Embryonic facial prominence (tissue), 1 donor: ENCODE data around the gene CRYM.
"Not testable (repeated sequence)": the region's sequence is repeated elsewhere in the genome, so short reads cannot be mapped to it uniquely, and the experiment has no call there.

Source experiments
- DNase-seq: peaks from one replicate; pipeline ENCODE4 v3.0.0-alpha.2; 2016; ENCODE audit errors: extremely low spot score

CRYM gene

DNA sequence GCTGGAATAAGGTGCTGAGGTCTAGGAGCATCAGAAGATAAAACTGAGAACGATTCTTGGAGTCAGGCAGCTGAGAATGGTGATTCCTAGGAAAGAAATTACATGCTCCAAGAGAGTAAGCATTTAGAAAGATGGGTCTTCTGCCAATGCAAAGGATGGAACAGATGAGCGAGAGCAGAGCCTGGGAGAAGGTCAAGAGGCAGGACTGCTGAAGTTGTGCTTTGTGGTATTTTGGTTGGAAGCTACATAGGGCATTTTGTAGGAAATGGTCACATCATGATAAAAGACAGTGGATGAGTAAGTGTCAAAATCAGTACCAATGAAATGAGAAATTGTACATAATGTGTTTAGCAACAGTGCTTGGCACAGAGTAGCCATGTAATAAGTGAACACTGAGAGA is 1.4 kb upstream of the CRYM start:
- no peak for DNase-seq

DNA sequence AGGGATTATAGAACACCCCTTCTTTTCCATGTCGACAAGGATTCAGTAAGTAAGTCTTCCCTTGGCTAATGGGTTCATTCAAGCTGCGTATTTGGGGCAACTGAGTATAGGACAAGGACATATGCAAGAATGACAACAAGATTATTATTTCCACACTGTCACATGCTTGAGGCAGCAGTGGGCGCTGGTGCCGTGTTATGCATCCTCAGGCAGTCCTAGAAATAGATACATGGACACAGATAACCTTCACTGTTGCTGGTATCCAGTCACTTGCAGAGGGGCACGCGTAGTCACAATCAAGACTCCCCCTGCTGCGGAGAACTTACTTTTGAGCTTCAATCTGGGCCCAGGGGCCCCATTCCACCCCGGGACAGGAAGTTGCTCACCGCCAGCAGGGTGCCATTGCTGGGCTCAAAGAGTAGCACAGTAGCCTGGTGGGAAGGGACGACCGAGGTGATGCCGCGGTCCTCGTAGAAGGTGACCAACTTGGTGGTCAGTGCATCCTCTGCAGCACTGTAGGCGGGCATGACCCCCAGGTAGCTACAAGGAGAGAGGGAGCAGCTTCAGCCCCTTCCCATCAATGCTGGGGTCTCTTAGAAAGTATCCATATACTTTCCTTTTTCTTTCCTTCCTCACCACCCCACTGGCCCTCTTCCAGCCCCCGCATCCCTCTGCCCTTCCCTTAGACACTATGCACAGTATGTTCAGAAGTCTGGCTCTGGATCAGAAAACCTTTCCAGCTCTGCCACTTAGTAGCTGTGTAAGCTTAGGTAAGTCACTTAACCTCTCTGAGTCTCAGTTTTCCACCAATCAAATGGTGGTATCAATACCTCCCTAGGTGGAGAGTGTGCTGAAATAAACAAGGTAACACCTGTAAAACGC is 804 bp downstream of the CRYM start:
- no peak for DNase-seq

DNA sequence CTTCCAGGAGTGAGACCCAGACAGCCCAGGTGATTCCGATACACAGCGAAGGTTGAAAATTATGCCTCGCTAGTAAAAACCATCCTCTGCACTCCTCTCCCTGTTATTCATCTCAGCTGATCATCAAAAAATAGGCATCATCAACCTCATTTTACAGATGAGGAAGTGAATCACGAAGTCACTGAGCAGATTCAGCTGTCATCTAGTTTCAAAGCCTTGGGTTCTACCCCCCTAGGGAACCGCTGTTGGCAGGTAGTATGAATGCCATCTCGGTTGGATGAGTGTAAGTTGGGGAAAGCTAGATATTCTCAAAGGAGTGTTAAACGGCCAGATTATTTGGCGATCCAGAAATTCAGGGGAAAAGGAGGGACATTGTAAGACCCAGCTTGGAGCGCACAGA is 2.0 kb downstream of the CRYM start:
- no peak for DNase-seq

DNA sequence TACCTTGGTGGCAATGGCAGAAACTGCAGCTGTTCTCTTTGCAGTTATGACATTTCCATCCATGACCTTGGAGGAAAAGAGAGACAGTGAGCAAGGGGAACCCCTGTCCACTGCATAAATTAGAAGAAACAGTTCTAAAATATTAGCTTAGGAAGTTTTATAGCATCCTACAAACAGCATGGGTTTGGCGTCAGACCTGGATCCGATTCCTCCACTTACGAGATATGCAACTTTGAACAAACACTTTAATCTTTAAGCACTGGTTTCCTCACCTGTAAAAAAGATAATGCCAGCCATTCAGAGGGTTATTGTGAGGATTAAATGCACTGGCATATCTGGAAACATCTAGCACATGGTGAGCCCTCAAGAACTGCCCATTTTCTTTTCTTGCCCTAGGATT is 2.6 kb downstream of the CRYM start:
- DNase-seq = no peak

- no peak for DNase-seq
Measured at GRCh38 chr16:21274172-21274726, 3.8 kb downstream of the CRYM start.

DNA sequence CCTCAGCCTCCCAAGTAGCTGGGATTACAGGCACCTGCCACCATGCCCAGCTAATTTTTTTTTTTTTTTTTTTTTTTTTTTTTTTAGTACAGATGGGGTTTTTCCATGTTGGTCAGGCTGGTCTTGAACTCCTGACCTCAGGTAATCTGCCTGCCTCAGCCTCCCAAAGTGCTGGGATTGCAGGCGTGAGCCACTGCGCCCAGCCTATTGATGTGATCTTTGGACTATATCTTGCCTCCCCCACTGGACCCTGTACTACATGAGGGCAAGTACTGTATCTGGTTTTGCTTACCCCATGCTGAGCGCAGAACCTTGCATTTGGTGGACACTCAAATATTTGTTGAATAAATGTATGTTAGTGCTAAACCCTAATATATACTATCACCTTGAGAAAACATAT is 5.3 kb downstream of the CRYM start:
- DNase-seq = not testable (repeated sequence)

DNA sequence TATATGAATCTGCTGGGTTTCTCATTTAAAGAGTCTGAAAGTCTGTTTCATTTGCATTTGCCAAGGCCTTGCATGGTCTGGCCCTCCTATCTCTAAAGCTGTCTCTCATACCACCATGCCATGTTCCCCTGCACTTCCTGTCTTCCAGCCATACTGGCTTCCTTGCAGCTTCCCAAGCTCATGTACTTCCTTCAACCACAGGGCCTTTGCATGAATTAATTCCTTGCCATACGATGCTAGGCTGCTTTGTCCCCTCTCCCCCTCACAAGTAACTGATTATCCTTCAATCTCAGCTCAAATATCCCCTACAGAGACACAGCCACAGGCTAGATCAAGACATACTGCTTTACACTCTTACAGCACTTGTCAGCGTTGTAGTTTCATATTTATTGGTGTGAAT is 5.8 kb downstream of the CRYM start:
- no peak for DNase-seq

GRCh38 chr16:21268236-21268635 is 9.9 kb downstream of the CRYM start:
- DNase-seq = no peak

GRCh38 chr16:21267298-21267697 is 10.8 kb downstream of the CRYM start:
- DNase-seq = no peak

GRCh38 chr16:21265104-21265837 is 12.8 kb downstream of the CRYM start:
- DNase-seq = no peak

DNA sequence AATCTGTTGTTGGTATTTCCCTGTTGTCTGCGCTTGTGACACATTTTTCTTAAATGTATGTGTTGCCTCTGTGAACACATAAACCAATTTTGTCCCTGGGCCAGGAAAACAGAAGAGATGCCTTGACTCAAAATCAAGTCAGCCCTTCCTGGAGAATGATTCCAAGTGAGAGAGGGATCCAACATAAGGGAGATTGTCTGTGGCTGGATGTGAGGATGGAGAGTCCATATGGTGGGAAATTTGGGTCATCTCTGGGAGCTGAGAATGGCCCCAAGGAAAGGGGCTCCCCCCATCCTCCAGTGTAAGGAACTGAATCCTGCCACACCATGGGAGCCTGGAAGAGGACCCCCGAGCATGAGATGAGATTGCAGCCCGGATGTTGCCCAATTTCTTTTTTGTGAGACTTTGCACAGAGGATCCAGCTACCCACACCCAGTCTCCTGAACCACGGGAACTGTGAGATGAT is 13.5 kb downstream of the CRYM start:
- no peak for DNase-seq

GRCh38 chr16:21263640-21264570 is 14.2 kb downstream of the CRYM start:
- DNase-seq = no peak

DNA sequence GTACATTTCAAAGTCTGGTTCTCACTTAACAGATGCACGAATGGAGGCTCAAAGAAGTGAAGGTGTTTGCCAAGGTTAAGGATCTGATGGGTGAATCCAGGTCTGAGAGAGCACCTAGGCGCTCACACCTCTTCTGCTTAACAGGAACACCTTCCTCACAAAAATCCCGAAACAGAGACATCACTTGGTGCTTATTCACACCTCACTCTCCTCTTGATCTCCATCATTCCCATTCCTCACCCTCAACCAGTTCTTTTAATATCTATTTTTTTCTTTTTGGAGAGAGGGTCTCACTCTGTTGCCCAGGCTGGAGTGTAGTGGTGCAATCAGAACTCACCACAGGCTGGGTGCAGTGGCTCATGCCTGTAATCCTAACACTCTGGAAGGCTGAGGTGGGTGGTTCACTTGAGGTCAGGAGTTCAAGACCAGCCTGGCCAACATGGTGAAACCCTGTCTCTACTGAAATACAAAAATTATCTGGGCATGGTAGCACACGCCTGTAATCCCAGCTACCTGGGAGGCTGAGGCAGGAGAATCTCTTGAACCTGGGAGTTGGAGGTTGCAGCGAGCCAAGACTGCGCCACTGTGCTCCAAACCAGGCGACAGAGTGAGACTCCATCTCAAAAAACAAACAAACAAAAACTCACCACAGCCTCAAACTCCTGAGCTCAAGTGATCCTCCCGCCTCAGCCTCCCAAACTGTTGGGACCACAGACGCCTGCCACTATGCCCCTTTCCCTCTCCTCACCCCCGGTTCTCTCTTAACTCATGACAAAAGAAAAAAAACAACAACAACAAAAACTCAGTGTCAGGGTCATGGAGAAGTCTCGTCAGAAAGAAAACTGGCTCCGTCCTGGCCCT is 15.1 kb downstream of the CRYM start:
- DNase-seq = no peak

GRCh38 chr16:21260870-21261791 is 17.0 kb downstream of the CRYM start:
- no peak for DNase-seq

DNA sequence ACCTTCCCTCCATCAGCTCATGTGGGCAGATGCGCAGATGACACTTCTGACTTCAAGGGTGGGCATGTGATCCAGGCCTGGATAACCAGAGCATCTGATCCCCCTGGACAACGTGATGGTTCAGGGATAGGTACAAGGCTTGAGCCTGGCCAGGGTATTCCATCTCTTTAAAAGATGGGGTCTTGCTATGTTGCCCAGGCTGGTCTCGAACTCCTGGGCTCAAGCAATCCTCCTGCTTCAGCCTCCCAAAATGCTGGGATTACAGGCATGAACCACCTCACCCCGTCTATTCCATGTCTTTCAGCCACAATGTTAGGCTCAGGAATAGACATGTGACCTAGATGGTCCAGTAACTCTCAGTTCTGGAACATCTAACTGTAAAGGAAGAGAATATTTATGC is 20.8 kb downstream of the CRYM start:
- no peak for DNase-seq

- DNase-seq = no peak
Measured at GRCh38 chr16:21256636-21257035, 21.5 kb downstream of the CRYM start.

DNA sequence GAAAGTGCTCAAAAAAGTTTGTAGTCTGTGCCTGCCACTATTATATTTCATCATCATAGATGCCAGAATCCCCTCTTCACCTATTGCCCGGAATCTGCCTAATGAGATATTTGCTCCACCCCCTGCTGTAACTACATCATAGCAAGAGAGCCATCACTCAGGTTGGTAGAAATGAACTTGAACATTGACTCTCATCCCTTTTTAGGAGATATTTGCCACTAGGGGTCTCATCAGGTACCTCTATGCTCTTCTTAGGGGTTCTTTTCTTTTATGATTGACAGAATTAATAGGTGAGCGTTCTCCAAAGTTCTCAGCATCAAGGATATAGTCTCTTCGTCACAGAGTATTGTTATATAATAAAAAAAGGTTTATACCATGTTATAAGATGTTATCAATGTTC is 24.6 kb downstream of the CRYM start:
- DNase-seq = no peak

DNA sequence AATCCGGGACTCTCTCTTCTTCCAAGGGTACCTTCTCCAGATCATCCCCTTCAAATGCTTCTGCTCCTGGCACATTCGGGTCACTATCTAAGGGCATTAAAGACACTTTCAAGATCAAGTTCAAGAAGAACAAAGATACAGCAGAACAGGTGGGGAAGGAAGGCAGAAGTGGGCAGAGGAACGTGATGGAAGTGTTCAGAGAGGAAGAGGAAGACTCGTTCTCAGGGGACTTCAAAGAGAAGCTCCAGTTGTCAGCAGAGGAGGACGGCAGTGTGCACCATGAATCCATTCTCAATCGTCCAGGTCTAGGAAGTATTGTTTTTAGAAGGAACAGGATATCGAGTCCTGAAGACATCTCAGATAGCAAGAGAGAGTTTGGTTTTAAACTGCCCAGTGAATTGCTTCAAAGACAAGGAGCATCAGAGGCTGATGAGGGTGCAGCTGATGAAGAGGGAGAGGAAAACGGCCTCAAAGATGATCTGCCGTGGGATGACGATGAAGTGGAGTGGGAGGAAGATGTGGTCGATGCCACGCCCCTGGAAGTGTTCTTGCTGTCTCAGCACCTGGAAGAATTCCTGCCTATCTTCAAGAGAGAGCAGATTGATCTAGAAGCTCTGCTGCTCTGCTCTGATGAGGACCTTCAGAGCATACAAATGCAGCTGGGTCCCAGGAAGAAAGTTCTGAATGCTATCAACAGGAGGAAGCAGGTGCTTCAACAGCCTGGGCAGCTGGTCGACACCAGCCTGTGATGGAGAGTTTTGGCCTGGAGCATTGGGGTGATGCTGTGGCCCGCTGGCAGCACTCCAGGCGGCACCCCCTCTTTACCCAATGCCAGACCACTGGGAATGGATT is 27.8 kb downstream of the CRYM start:
- DNase-seq = no peak

DNA sequence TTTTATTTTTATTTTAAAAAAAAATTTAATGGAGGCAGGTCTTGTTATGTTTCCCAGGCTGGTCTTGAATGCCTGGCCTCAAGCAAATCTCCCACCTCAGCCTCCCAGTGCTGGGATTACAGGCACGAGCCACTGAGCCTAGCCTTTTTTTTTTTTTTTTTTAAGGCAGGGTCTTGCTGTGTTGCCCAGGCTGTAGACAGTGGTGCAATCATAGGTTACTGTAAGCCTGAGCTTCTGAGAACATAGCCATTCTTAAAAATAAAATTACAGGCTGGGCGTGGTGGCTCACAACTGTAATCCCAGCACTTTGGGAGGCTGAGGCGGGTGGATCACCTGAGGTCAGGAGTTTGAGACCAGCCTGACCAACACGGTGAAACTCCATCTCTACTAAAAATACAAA is 29.9 kb downstream of the CRYM start:
- DNase-seq = not testable (repeated sequence)
